H1 (cell line): ENCODE results near the gene GDI2. TPM values are rescaled to one million over a fixed set of nuclear protein-coding genes. Genes with fewer than 3 reads are reported as not detected.

Source experiments
- ASH2L ChIP-seq: fragments of 200-600, 300-600 bp; sonication (generic); IDR thresholded peaks from one replicate; pipeline ENCODE4 v1.7.1; 2017; ENCODE audit warnings: low read length
- CHD7 ChIP-seq: fragments of 300-600 bp; sonication (generic); IDR thresholded peaks from 2 replicates; pipeline ENCODE4 v1.7.1; 2012; ENCODE audit warnings: low read length, moderate library complexity, mild to moderate bottlenecking, inconsistent platforms; ENCODE audit not compliant: insufficient replicate concordance
- CTCF ChIP-seq, 3 experiments: IDR thresholded peaks; 1 replicate in 2 of 3; 2 replicates in 1 of 3; pipeline versions ENCODE4 v1.5.1 to v1.6.1; 2011; ENCODE audit warnings: low read length in 3 of 3, mild to moderate bottlenecking in 3 of 3, inconsistent platforms in 2 of 3, low read depth in 1 of 3, moderate library complexity in 1 of 3; ENCODE audit not compliant: insufficient read depth in 1 of 3; ENCODE audit errors: control extremely low read depth in 1 of 3
- KDM1A ChIP-seq: fragments of 200-600, 300-600 bp; sonication (generic); IDR thresholded peaks from 2 replicates; pipeline ENCODE4 v1.7.1; 2016; ENCODE audit warnings: mild to moderate bottlenecking, low read length, borderline replicate concordance
- polyA plus RNA-seq, 7 experiments: library from polyadenylated mRNA; depleted of rRNA in 3 of 7; stranded (reverse) in 5 of 7; unstranded in 2 of 7; fragments of >200 nt in 5 of 7; fragments of 200-250 nt in 2 of 7; gene quantifications; 1 replicate in 5 of 7; 2 replicates in 1 of 7; 4 replicates in 1 of 7; pipeline versions ENCODE4 v1.2.1 to v1.2.3, GENCODE V29; 2011 to 2013; ENCODE audit warnings: missing spikeins in 2 of 7, mixed read lengths in 2 of 7
- total RNA-seq: library from RNA; stranded (reverse); fragmentation: NEBNext Ultra II Directional; extraction: Animal tissue kit (Norgen Biotek cat#: 25700); gene quantifications from 2 replicates; pipeline ENCODE4 v1.2.1, GENCODE V29; 2021

Gene GDI2
- total and polyA plus RNA-seq, 2 of the 8 experiments (the other 6 are each of a cell fraction or from before 2014, with no cell fraction given): 168 to 385 TPM

GRCh38 chr10:5776136-5776880 is 36.9 kb downstream of the GDI2 start (continued):
- TF ChIP-seq CHD7 (no peak), ASH2L (no peak), KDM1A (no peak), CTCF (IDR thresholded peaks at IDR 0.05; ENCODE audit: control extremely low read depth in 1 of 3, insufficient read depth in 1 of 3, low read depth in 1 of 3, low read length in 3 of 3) (peak in 2 of 3 experiments; percentile 14 to 27; a peak in 2 of 4 replicates)
- TF ChIP-seq, all 59 proteins: peak for 2
